Stimulated activated CD4-positive, alpha-beta T cell treated with anti-CD3 and anti-CD28 coated beads, Interleukin-2, amount 100 ng/mL, for 48 hours (primary cell): Measurements from ENCODE around the gene RPL31.
"Not testable (repeated sequence)": the region's sequence is repeated elsewhere in the genome, so short reads cannot be mapped to it uniquely, and the experiment has no call there.

ENCODE experiments used
- DNase-seq, 2 donors: peaks; one replicate each; pipeline ENCODE4 v3.0.0-alpha.2; 2020

Gene RPL31

GRCh38 chr2:101030866-101031554 lies 28.9 kb downstream of the RPL31 start:
- no peak for DNase-seq

GRCh38 chr2:101032084-101032776 lies 30.1 kb downstream of the RPL31 start:
- no peak for DNase-seq

GRCh38 chr2:101036562-101036961 lies 34.5 kb downstream of the RPL31 start:
- no peak for DNase-seq

GRCh38 chr2:101037161-101037755 lies 35.2 kb downstream of the RPL31 start:
- DNase-seq = no peak

- peak in 1 of 2 donors; percentile 6 for DNase-seq
Measured at GRCh38 chr2:101038455-101039255, 36.6 kb downstream of the RPL31 start.

GRCh38 chr2:101040072-101040471 lies 38.0 kb downstream of the RPL31 start:
- DNase-seq = no peak

- DNase-seq = no peak
Measured at GRCh38 chr2:101040761-101041160, 38.7 kb downstream of the RPL31 start.

- DNase-seq = no peak
Measured at GRCh38 chr2:101041413-101041812, 39.3 kb downstream of the RPL31 start.

GRCh38 chr2:101045330-101045729 lies 43.2 kb downstream of the RPL31 start:
- no peak for DNase-seq

GRCh38 chr2:101047075-101047766 lies 45.1 kb downstream of the RPL31 start:
- DNase-seq = no peak

- no peak for DNase-seq
Measured at GRCh38 chr2:101047774-101048173, 45.7 kb downstream of the RPL31 start.

- no peak for DNase-seq
Measured at GRCh38 chr2:101048756-101049155, 46.7 kb downstream of the RPL31 start.

- not testable (repeated sequence) for DNase-seq
Measured at GRCh38 chr2:101050886-101051285, 48.8 kb downstream of the RPL31 start.

GRCh38 chr2:101052147-101052546 lies 50.1 kb downstream of the RPL31 start:
- no peak for DNase-seq

GRCh38 chr2:101053117-101053516 lies 51.0 kb downstream of the RPL31 start:
- DNase-seq = no peak
